Prostate gland (tissue), 2 donors: ENCODE data around the gene RAB11FIP5.

Source experiments
- CTCF ChIP-seq, 4 experiments: fragments of 200-600 bp in 2 of 4; fragments of 450-650 bp in 2 of 4; sonication (generic) in 2 of 4; IDR thresholded peaks; 1 replicate in 3 of 4; 2 replicates in 1 of 4; pipeline ENCODE4 v1.5.1; 2016 to 2019; ENCODE audit warnings: antibody characterized with exemption in 4 of 4, mild to moderate bottlenecking in 2 of 4, moderate library complexity in 2 of 4
- POLR2AphosphoS5 ChIP-seq: sonication (generic); formaldehyde crosslinking; IDR thresholded peaks from one replicate; pipeline ENCODE4 v1.6.1; 2017; ENCODE audit warnings: antibody characterized with exemption

GRCh38 chr2:73112913-73113854 lies at the start of gene RAB11FIP5:
- TF ChIP-seq CTCF (IDR thresholded peaks at IDR 0.05) (peak in 3 of 4 experiments; percentile 4 to 20 (median 17)), POLR2AphosphoS5 (peak; percentile 11)
